ENCODE data around the gene PITPNM3.
"Not testable (repeated sequence)": the region's sequence is repeated elsewhere in the genome, so short reads cannot be mapped to it uniquely, and the experiment has no call there.

PITPNM3 gene

GRCh38 chr17:6574687-6575595 is 18.6 kb upstream of the PITPNM3 start:
- DNase-seq, result peak; percentile 95

GRCh38 chr17:6573982-6574686 is 17.8 kb upstream of the PITPNM3 start:
- DNase-seq, result no peak

- not testable (repeated sequence) for DNase-seq
Measured at GRCh38 chr17:6573495-6573894, 17.1 kb upstream of the PITPNM3 start.

GRCh38 chr17:6572972-6573370 is 16.6 kb upstream of the PITPNM3 start:
- no peak for DNase-seq

GRCh38 chr17:6571452-6571781 is 15.1 kb upstream of the PITPNM3 start:
- DNase-seq, result no peak

- DNase-seq, result no peak
Measured at GRCh38 chr17:6570731-6571451, 14.5 kb upstream of the PITPNM3 start.

- DNase-seq, result peak; percentile 87
Measured at GRCh38 chr17:6569370-6570285, 13.3 kb upstream of the PITPNM3 start.

- DNase-seq, result no peak
Measured at GRCh38 chr17:6568184-6568758, 11.9 kb upstream of the PITPNM3 start.

- no peak for DNase-seq
Measured at GRCh38 chr17:6567528-6568183, 11.3 kb upstream of the PITPNM3 start.

- DNase-seq, result no peak
Measured at GRCh38 chr17:6561446-6561845, 5.1 kb upstream of the PITPNM3 start.

- no peak for DNase-seq
Measured at GRCh38 chr17:6560496-6560895, 4.1 kb upstream of the PITPNM3 start.

- no peak for DNase-seq
Measured at GRCh38 chr17:6559753-6560215, 3.4 kb upstream of the PITPNM3 start.

GRCh38 chr17:6558932-6559752 is 2.8 kb upstream of the PITPNM3 start:
- no peak for DNase-seq

- DNase-seq, result no peak
Measured at GRCh38 chr17:6558276-6558675, 1.9 kb upstream of the PITPNM3 start.

- DNase-seq, result no peak
Measured at GRCh38 chr17:6557040-6557438, 684 bp upstream of the PITPNM3 start.

- peak; percentile 30 for DNase-seq
Measured at GRCh38 chr17:6555331-6556120, 829 bp downstream of the PITPNM3 start.

- DNase-seq, result no peak
Measured at GRCh38 chr17:6554871-6555330, 1.5 kb downstream of the PITPNM3 start.

GRCh38 chr17:6554342-6554741 is 2.0 kb downstream of the PITPNM3 start:
- DNase-seq, result no peak

GRCh38 chr17:6551869-6552531 is 4.4 kb downstream of the PITPNM3 start:
- DNase-seq, result no peak

All from inflammatory macrophage treated with lipopolysaccharide for 4 hours (primary cell).